WERI-Rb-1 (cell line): ENCODE data around the gene ADNP2.

Experiments used
- DNase-seq: peaks from one replicate; pipeline ENCODE4 v3.0.0-alpha.2; 2020
- H3K27ac ChIP-seq: fragments of 250-450 bp; sonication (Bioruptor Pico); 2 replicates; pipeline ENCODE4 v1.5.1; 2020; ENCODE audit warnings: mild to moderate bottlenecking, moderate library complexity
- H3K27me3 ChIP-seq: fragments of 250-450 bp; sonication (Bioruptor Pico); 2 replicates; pipeline ENCODE4 v1.5.1; 2021; ENCODE audit warnings: mild to moderate bottlenecking, low read depth, moderate library complexity; ENCODE audit not compliant: insufficient read depth, severe bottlenecking
- H3K36me3 ChIP-seq: fragments of 250-450 bp; sonication (Bioruptor Pico); 2 replicates; pipeline ENCODE4 v1.5.1; 2020; ENCODE audit warnings: mild to moderate bottlenecking, moderate library complexity
- H3K4me3 ChIP-seq: 2 replicates; pipeline ENCODE4 v1.5.1; 2011; ENCODE audit warnings: low read depth, mild to moderate bottlenecking, control low read depth, low read length
- H3K9me3 ChIP-seq: fragments of 250-450 bp; sonication (Bioruptor Pico); 2 replicates; pipeline ENCODE4 v1.5.1; 2021; ENCODE audit warnings: mild to moderate bottlenecking, moderate library complexity; ENCODE audit not compliant: severe bottlenecking
- TF ChIP-seq, protein P1 (sequence below): IDR thresholded peaks from 2 replicates; pipeline ENCODE4 v1.5.1; 2011; ENCODE audit warnings: low read depth, mild to moderate bottlenecking, control low read depth, inconsistent platforms, low read length

Gene ADNP2

GRCh38 chr18:80187956-80188642 is 79.0 kb downstream of the ADNP2 start:
- no peak overlapping the region for H3K4me3 ChIP-seq
- no peaks in the 10 kb centered on the region for H3K36me3 ChIP-seq
- H3K27me3 ChIP-seq, result no peaks in the 10 kb centered on the region
- no peak for DNase-seq
- H3K27ac ChIP-seq, result no peak overlapping the region
- H3K9me3 ChIP-seq, result no peaks in the 10 kb centered on the region
- TF ChIP-seq, protein P1, sequence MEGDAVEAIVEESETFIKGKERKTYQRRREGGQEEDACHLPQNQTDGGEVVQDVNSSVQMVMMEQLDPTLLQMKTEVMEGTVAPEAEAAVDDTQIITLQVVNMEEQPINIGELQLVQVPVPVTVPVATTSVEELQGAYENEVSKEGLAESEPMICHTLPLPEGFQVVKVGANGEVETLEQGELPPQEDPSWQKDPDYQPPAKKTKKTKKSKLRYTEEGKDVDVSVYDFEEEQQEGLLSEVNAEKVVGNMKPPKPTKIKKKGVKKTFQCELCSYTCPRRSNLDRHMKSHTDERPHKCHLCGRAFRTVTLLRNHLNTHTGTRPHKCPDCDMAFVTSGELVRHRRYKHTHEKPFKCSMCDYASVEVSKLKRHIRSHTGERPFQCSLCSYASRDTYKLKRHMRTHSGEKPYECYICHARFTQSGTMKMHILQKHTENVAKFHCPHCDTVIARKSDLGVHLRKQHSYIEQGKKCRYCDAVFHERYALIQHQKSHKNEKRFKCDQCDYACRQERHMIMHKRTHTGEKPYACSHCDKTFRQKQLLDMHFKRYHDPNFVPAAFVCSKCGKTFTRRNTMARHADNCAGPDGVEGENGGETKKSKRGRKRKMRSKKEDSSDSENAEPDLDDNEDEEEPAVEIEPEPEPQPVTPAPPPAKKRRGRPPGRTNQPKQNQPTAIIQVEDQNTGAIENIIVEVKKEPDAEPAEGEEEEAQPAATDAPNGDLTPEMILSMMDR, result no peak

- H3K9me3 ChIP-seq, result no peaks in the 10 kb centered on the region
- DNase-seq, result no peak
- no peaks in the 10 kb centered on the region for H3K27me3 ChIP-seq
- TF ChIP-seq, protein P1, result no peak
- no peak overlapping the region for H3K27ac ChIP-seq
- no peaks in the 10 kb centered on the region for H3K36me3 ChIP-seq
- no peak overlapping the region for H3K4me3 ChIP-seq
Observed at GRCh38 chr18:80188643-80189530, 79.8 kb downstream of the ADNP2 start.

DNA sequence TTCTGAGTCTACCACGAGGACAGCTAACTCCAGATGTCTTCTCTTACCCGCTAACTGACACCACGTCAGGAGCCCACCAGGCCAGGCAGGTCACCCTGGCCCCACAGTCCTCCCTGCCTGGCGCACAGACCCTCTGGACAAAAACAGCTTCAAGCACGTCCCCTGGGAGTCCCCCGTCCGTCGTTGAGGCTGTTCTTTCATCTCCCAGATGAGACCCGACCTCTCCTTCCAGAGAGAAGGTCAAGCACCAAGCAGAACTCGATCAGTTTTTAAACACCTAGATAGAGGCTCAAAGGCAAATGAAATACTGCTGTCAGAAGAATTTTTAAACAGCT is 80.4 kb downstream of the ADNP2 start:
- no peak for DNase-seq
- Histone ChIP-seq H3K4me3 (no peak overlapping the region), H3K9me3 (no peaks in the 10 kb centered on the region), H3K27me3 (no peaks in the 10 kb centered on the region), H3K36me3 (no peaks in the 10 kb centered on the region), H3K27ac (no peak overlapping the region)
- TF ChIP-seq, protein P1, result no peak
